A673 (cell line): ENCODE results near the gene AOX1. TPM values are rescaled to one million over a fixed set of nuclear protein-coding genes. Genes with fewer than 3 reads are reported as not detected.

Source experiments
- BruUV-seq: library from RNA; stranded (reverse); fragments of 400-500 nt; replicated peaks from 2 replicates; lab custom pipeline; 2021; lab: Mats Ljungman, UMichigan
- CTCF ChIA-PET: fragments of 300-600 bp; sonication (Branson Sonifier 250); formaldehyde crosslinking; loops from one replicate; lab custom pipeline; 2022; ENCODE audit warnings: antibody characterized with exemption; lab: Charles Lee
- POLR2A ChIA-PET: fragments of 300-600 bp; sonication (Branson Sonifier 250); formaldehyde crosslinking; loops from one replicate; lab custom pipeline; 2022; ENCODE audit warnings: antibody characterized with exemption; ENCODE audit not compliant: low non-redundant PET; lab: Charles Lee
- DNase-seq: peaks from one replicate; pipeline ENCODE4 v3.0.0-alpha.2; 2015; ENCODE audit warnings: low spot score
- H3K27ac ChIP-seq: fragments of 200-600 bp; sonication (generic); 2 replicates; pipeline ENCODE4 v1.5.1; 2016; ENCODE audit warnings: mixed run types, low read depth, mild to moderate bottlenecking, mixed read lengths, antibody characterized with exemption, low read length; ENCODE audit not compliant: poor library complexity, severe bottlenecking
- H3K27me3 ChIP-seq: fragments of 200-600 bp; sonication (generic); replicated peaks from 2 replicates; pipeline ENCODE4 v1.6.1; 2017; ENCODE audit warnings: mixed run types, low read depth, mild to moderate bottlenecking, mixed read lengths, antibody characterized with exemption, low read length; ENCODE audit not compliant: insufficient read depth, poor library complexity
- H3K36me3 ChIP-seq: fragments of 200-600 bp; sonication (generic); 2 replicates; pipeline ENCODE4 v1.6.1; 2016; ENCODE audit warnings: mixed run types, mild to moderate bottlenecking, mixed read lengths, antibody characterized with exemption, low read length; ENCODE audit not compliant: insufficient read depth, poor library complexity, severe bottlenecking
- H3K4me1 ChIP-seq: fragments of 200-600 bp; sonication (generic); 2 replicates; pipeline ENCODE4 v1.6.1; 2017; ENCODE audit warnings: mixed run types, mild to moderate bottlenecking, mixed read lengths, antibody characterized with exemption, low read length; ENCODE audit not compliant: insufficient read depth, poor library complexity, severe bottlenecking
- H3K4me3 ChIP-seq: fragments of 200-600 bp; sonication (generic); 2 replicates; pipeline ENCODE4 v1.5.1; 2016; ENCODE audit warnings: low read depth, mixed run types, mild to moderate bottlenecking, mixed read lengths, low read length; ENCODE audit not compliant: poor library complexity, severe bottlenecking
- H3K9me3 ChIP-seq: fragments of 200-600 bp; sonication (generic); 2 replicates; pipeline ENCODE4 v1.6.1; 2016; ENCODE audit warnings: mixed run types, low read depth, mild to moderate bottlenecking, mixed read lengths, antibody characterized with exemption, low read length; ENCODE audit not compliant: poor library complexity, severe bottlenecking
- CTCF ChIP-seq: fragments of 300-800, 200-600 bp; sonication (generic); conservative IDR thresholded peaks from 2 replicates; pipeline ENCODE4 v1.5.1; 2017; ENCODE audit warnings: low read depth, mild to moderate bottlenecking, antibody characterized with exemption, low read length, moderate library complexity, mixed read lengths
- EZH2 ChIP-seq: fragments of 200-600 bp; sonication (generic); IDR thresholded peaks from 2 replicates; pipeline ENCODE4 v1.6.1; 2017; ENCODE audit warnings: borderline replicate concordance, low read depth, mild to moderate bottlenecking, mixed read lengths, antibody characterized with exemption, low read length; ENCODE audit not compliant: poor library complexity, severe bottlenecking
- intact Hi-C: fragments of 100-400 bp; cut with micrococcal nuclease; formaldehyde crosslinking; loops from one replicate; pipeline ENCODE4 v1.10.0; 2022; ENCODE audit not compliant: unreplicated experiment
- total RNA-seq: library from RNA; stranded (reverse); gene quantifications from 2 replicates; pipeline ENCODE4 v1.2.3, GENCODE V29; 2021

AOX1 gene
- total RNA-seq, 1 experiment from 2014 or later: 3.1 TPM

GRCh38 chr2:200591308-200591707 is 5.5 kb downstream of the AOX1 start:
- H3K36me3 ChIP-seq: no peaks in the 10 kb centered on the region
- no peak for TF ChIP-seq EZH2
- no peak for TF ChIP-seq CTCF
- CTCF ChIA-PET: no interaction called here
- no peak overlapping the region for H3K27ac ChIP-seq
- peaks cover 5% of the 10 kb centered on the region for H3K27me3 ChIP-seq
- intact Hi-C loops: no loop called here
- H3K9me3 ChIP-seq: no peaks in the 10 kb centered on the region
- POLR2A ChIA-PET: no interaction called here
- BruUV-seq: no TSS peak
- H3K4me3 ChIP-seq: no peak overlapping the region
- no peaks in the 10 kb centered on the region for H3K4me1 ChIP-seq
- DNase-seq: no peak

GRCh38 chr2:200592406-200593075 is 6.7 kb downstream of the AOX1 start:
- no peaks in the 10 kb centered on the region for H3K9me3 ChIP-seq
- intact Hi-C loops: no loop called here
- H3K27ac ChIP-seq: no peak overlapping the region
- BruUV-seq: no TSS peak
- TF ChIP-seq EZH2 (no peak), CTCF (no peak)
- no peaks in the 10 kb centered on the region for H3K4me1 ChIP-seq
- H3K27me3 ChIP-seq: peaks cover 5% of the 10 kb centered on the region
- POLR2A ChIA-PET: no interaction called here
- CTCF ChIA-PET: no interaction called here
- H3K4me3 ChIP-seq: no peak overlapping the region
- H3K36me3 ChIP-seq: no peaks in the 10 kb centered on the region
- DNase-seq: no peak

GRCh38 chr2:200593905-200594304 is 8.1 kb downstream of the AOX1 start:
- no peak for TF ChIP-seq EZH2
- TF ChIP-seq CTCF: no peak
- ChIA-PET CTCF (no interaction called here), POLR2A (no interaction called here)
- peaks cover 5% of the 10 kb centered on the region for H3K27me3 ChIP-seq
- H3K9me3 ChIP-seq: no peaks in the 10 kb centered on the region
- H3K27ac ChIP-seq: no peak overlapping the region
- BruUV-seq: no TSS peak
- H3K4me3 ChIP-seq: no peak overlapping the region
- no peaks in the 10 kb centered on the region for H3K36me3 ChIP-seq
- intact Hi-C loops: no loop called here
- no peaks in the 10 kb centered on the region for H3K4me1 ChIP-seq
- no peak for DNase-seq
